ENCODE results near the gene STARD5.
A peak's percentile ranks its signal among the peaks of the same experiment; 100 is the strongest.
"Not testable (repeated sequence)": the region's sequence is repeated elsewhere in the genome, so short reads cannot be mapped to it uniquely, and the experiment has no call there.

STARD5 gene, protein sequence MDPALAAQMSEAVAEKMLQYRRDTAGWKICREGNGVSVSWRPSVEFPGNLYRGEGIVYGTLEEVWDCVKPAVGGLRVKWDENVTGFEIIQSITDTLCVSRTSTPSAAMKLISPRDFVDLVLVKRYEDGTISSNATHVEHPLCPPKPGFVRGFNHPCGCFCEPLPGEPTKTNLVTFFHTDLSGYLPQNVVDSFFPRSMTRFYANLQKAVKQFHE

DNA sequence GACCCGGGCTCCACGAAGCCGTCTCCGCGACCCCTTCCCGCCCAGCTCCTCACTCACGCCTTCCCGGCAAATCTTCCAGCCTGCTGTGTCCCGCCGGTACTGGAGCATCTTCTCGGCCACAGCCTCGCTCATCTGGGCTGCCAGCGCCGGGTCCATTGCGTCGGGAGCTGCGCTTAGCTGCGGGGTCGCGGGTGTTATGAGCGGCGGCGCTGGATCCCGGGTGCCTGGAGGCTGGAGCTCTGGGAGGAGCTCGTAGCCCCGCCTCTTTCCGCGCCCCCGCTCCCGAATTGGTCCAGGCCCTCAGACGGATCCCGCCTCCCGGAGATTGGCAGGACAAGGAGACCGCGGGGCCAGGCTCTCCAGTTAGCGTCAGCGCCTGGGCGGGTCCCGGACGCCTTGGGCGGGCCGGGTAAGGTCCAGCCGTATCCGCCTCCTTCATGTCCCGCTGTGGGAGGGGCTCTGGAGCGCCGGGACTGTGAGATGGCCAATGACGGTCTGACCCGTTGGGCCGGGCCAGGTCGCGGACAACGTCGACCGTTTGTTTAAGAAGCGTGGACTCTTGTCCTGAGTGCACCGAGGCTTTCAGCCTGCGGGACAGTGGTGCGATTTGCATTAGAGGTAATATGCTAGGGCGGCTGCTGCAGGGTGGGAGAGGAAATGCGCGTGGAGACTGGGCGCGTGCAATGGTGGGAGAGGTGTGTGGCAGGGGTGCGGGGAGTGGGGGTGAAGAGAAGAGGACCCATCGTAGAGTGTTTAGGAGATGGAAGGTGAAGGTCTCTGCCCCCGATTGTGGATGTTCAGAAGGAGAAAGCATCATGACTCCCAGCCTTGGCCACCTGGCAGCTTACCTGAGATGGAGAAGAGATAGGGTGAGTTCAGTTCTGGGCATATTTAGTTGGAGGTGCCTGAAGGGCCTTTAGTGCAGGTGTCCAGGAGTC lies at the start of gene STARD5:
STARD5 (minus strand) TSS at position 198 of the 938 bp plus-strand sequence; CDS start at position 156, 42 bp downstream.
- intact Hi-C loops (cut with DNase I): no loop called here
- peak; percentile 95 to 100 (median 99) for DNase-seq

DNA sequence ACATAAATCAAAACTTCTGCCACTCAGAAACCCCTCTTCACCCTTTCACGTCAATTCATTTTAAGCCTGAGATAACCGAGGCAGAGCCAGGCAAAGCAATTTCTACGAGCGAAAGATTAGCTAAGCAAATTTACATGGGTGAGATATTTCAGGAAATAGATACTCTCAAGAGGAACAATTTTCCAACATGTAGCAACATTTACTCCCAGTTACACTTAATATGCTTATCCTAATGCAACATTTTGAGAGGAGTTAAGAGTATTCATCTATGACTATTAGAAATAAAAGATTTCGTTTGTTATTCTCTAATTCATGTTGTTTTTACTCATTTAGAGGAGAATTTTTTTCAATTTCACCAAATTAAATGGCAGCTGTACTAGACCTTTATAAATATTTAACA lies 49.2 kb upstream of the STARD5 start:
- no peak for DNase-seq
- intact Hi-C loops (cut with DNase I): no loop called here

DNA sequence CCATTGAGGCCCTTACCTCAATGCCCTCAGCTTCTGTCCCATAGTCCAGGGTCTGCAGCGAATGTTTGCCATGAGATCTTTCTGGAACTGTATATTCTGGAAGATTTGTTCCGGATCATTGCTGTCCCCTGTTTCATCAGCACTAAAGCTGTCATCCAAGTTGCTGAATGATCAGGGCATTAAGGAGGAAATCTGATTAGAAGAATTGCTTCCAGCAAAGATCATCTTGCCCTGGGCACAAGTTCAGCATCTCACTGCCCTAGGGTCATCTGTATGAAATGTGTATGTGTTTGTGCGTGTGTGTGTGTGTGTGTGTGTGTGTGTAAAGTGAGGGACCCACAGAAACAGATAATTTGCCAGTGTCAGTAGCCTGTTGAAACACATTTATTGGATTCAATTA lies 48.6 kb upstream of the STARD5 start:
- intact Hi-C loops (cut with DNase I): no loop called here
- DNase-seq: no peak

DNA sequence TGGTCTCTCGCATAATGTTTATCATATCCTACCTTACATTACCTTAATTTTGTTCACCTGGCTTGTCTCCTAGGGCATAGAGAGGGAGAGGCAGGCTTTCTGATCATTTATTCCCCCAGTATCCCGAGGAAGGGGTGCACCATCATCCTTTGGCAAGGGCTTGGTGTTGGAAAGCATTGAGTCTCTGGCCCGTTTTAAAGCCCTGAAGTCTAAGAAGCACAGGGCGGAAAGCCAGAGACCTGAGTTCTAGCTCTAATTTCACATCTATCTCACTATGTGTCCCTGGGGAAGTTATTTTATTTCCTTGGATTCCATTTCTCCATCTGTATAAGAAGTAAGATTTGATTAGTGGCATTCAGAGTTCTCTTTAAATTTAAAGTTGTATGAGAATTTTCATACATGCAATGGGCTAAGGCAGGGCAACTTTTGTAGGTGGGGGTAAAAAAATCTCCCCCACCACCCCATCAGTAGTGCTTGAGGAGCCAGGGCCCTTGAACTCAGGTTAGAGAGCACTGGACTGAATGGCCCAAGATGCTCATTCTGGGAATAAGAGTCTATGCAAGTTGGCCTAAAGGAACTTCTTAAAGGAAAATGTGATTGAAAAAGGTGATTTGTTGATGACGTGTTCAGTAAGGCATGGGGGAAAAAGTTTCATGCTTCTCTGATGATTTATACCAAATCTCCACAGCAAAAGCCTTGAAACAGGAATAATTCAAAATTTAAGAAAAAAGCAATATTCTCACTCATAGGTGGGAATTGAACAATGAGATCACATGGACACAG lies 40.0 kb upstream of the STARD5 start:
- DNase-seq: no peak
- intact Hi-C loops (cut with DNase I): no loop called here

DNA sequence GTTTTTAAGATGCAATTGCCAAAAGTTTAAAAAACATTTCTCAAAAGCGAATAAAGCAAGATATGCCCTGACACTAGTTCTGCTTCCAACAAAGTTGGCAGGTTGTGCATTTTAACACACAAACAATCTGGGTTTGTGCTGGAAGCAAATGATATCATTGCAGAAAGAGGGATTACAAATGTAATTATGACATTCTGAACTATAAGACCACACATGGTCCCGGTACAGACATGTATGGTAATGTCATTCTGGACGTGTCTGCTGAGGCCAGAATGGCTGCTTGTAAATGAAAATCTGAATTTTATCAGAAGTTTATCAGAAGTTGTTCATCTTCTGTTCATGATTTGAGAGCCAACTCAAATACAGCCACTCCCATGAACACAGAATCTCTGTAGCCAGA lies 39.3 kb upstream of the STARD5 start:
- intact Hi-C loops (cut with DNase I): no loop called here

DNA sequence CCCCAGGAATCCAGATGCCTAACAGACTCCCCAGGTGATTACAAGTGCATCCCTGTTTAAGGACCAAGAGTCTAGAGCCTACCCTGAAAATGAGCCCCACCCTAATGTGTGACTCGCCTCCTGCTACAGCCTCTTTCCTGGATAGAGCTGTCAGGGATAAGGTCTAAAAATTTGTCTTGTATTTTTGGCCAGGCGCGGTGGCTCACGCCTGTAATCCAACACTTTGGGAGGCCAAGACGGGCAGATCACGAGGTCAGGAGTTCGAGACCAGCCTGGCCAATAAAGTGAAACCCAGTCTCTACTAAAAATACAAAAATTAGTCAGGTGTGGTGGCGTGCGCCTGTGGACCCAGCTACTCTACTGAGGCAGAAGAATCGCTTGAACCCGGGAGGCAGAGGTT lies 38.8 kb upstream of the STARD5 start:
- DNase-seq: no peak
- intact Hi-C loops (cut with DNase I): no loop called here

More for the DNA sequence above, 39.3 kb upstream of the STARD5 start:
- no peak for DNase-seq

DNA sequence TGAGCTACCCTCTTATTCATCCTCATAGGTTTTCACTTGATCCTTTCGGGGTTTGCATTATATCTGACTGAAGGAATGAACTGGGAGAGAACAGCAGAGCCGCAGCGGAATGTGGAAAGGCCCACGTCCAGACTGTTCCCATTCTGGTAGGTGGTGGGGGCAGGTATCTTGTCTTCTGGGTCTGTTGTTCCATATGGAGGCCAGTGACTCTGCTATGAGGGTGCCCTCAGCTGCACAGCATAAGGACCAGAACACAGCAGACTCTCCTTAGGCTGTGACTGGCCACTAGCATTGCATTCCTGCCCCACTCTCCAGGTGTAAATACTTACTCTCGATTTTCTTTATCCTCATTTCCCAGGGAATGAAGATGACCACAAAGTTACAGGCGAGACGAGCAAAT lies 38.0 kb upstream of the STARD5 start:
- intact Hi-C loops (cut with DNase I): no loop called here
- no peak for DNase-seq

DNA sequence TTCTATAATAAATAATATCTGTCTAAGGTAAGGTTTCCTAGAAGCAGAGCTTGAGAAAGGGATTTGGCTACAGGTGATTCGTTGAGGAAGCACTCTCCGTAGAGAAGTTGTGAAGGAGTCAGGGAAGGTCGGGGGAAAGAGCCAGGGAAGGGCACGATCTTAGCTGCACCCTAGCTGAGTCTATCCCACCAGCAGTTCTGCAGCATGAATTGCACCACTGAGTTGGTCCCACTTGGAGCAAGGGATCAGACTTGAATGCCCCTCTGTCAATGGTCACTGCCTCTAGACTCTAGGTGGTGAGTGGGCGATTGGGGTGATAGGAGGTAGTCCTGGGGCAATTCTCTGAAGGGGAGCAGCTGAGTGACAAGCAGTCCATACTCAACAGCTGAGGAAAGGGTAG lies 36.5 kb upstream of the STARD5 start:
- intact Hi-C loops (cut with DNase I): no loop called here
- DNase-seq: no peak

DNA sequence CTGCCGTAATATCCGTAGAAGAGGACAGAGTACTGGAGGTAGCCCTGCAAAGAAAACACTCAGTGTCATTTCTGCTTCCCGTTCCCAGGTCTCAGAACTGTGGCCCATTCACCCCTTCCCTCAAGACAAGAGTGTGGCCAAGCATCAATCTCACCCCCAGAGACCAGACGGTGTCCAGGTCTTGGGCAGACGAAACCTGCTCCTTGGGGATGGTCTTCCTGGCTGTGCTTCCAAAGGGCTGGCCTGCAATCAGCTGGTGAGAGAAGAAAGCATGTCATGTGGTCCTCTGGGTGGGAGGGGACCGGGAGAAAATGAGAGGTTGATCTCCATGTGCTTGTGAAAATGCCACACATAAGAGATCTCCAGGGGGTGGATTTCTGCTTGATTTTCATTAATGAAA lies 34.3 kb upstream of the STARD5 start:
- no peak for DNase-seq
- intact Hi-C loops (cut with DNase I): no loop called here

DNA sequence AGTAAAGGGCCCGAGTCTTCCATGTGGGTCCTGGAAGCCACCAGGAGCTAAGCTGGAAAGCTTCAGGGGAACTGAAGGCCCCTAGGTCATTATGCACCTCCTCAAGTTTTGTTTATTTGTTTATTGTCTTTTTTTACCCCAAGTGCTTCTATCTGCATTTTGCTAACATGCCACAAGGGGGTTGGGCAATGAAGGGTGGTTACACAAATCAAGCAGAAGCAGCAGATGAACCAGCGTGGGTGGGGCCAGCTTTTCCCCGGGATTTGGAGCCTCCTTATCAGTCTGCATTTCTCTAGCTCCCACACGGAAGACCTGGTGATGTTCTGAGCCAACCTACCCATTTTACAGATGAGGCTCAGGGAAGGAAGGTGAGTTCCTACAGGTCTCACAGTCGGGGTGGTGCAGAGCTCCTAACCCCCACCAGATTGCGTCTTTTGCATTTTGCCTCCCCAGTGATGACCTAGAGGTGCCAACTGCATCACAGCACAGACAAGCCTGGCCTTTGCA lies 33.3 kb upstream of the STARD5 start:
- intact Hi-C loops (cut with DNase I): no loop called here

DNA sequence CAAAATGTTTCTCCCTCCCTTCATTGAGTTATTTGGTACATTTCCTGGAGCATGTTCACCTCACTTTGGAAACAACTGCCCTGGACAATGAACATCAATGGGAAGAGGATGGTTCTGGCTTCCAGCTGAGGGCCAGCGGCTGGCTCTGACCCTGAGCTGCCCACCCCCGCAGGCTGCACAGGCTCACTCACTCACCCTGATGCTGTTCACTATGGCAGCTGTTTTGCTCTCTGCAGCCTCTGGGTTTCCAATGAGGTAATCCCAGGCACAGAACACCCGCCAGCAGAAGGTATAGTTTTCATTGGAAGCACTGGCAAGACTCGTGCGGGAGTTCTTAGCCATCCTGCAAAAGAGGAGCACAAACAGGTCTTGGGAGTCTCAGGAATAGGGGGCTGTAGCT lies 32.3 kb upstream of the STARD5 start:
- no peak for DNase-seq
- intact Hi-C loops (cut with DNase I): no loop called here

More for the DNA sequence above, 33.3 kb upstream of the STARD5 start:
- DNase-seq: no peak

DNA sequence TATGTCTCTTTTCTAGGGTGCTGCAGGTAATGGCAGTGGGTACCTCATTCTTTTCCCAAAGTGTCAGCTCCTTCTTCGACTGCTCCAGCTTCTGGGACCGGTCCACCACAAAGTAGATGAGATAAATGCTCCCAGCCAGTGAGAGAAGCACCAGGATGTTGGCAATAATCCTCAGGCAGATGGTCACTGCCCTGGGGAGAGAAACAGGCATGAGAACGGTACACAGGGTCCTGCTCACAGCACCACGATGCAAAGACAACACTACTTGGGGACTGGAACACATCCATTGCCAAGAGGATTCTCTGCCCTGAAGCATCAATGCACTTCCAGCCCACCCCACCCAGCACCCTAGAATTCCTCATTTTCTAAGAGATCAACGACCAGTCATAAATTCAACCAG lies 27.7 kb upstream of the STARD5 start:
- no peak for DNase-seq
- intact Hi-C loops (cut with DNase I): no loop called here

DNA sequence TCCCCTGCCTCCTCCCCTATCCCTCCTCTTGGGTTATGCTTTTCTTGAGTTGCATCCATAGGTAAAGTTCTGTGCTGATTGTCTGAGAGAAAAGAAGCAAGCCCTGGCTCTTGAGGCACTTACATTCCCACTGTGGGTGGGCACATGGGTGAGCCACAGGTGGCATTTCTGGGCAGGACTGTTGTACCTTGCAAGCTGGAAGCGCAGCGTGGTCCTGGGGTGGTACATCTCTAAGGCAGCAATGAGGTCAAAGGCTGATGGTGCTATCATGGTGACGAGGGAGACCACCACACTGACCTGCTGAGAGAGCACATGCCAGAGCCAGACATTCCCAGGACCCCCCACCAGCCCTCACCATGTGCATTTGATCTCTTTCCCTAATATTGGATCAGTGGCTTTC lies 25.3 kb upstream of the STARD5 start:
- no peak for DNase-seq
- intact Hi-C loops (cut with DNase I): no loop called here

DNA sequence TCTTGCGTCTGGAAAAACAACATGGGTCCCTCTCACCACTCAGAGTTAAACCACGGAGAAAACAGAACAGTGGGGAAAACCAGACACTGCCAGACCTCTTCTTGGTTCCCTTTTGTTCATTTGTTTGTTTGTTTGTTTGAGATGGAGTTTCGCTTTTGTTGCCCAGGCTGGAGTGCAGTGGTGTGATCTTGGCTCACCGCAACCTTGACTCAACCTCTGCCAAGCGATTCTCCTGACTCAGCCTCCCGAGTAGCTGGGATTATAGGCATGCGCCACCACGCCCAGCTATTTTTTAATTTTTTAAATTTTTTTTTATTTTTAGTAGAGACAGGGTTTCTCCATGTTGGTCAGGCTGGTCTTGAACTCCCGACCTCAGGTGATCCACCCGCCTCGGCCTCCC lies 24.8 kb upstream of the STARD5 start:
- intact Hi-C loops (cut with DNase I); DNase-seq: not testable (repeated sequence)

DNA sequence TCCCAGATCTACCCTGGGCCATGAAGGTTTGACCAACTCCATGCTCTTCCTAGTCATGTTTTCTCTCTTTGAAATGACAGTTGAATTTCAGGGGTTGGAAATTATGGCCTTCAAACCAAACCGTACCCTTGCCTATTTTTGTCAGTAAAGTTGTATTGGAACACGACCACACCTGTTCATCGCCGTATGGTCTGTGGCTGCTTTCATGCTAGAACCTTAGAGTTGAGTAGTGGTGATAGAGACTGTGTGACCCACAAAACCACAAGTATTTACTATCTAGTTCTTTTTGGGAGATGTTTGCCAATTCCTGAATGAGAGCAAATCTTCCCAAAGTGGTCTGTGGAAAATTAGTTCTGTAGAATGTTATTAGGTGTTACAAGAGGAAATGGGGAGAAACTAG lies 24.0 kb upstream of the STARD5 start:
- intact Hi-C loops (cut with DNase I): no loop called here

DNA sequence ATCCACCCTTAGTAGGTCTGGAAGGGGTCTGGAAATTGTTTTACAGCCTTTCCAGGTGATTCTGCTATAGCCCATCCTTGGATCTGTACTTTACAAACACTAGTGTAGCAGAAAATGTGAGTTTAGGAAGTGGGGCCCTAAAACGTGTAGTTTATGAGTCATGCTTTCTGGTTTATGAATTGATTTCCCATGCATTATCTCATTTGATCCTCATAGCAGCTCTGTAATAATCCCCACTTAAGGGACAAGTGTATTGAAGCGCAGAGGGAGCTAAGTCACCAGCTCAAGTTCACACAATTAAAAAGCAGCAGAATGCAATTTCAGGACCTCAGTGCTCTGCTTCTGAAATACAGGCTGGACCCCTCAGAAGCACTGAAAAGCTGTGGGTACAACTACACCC lies 22.7 kb upstream of the STARD5 start:
- intact Hi-C loops (cut with DNase I): no loop called here
- DNase-seq: no peak

More for the DNA sequence above, 24.0 kb upstream of the STARD5 start:
- DNase-seq: no peak

DNA sequence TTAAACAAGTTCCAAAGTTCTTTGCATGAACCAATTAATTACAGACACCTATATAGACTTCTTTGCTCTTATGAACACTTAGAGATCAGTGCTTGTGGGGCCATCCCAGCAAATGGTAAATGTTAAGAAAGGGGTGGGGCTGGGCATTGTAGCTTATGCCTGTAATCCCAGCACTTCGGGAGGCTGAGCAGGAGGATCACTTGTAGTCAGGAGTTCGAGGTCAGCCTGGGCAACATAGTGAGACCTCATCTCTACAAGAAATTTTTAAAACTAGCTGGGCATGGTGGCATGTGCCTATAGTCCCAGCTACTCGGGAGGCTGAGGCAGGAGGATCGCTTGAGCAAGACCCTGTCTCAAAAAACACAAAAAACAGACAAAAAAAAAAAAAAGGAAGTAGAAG lies 19.4 kb upstream of the STARD5 start:
- intact Hi-C loops (cut with DNase I): no loop called here
- no peak for DNase-seq

DNA sequence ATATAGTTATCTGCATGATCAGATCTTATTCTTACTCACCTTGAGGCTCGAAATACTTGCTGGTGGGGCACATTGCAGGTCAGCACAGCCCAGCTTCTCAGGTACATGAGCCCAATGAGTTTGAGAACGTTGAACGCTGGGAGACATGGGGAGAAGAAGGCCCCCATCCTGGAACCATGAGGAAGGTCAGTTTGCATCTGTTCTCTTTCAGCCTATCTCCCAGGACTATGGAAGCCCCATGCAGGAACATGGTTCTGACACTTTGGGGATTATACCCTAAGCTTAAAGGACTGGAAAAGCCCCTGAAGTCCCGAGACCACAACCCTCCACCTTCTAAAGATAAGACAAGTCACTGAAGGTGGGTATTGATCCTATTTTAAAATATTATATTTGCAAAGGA lies 17.4 kb upstream of the STARD5 start:
- DNase-seq: peak in 1 of 42 donors; percentile 13
- intact Hi-C loops (cut with DNase I): no loop called here

DNA sequence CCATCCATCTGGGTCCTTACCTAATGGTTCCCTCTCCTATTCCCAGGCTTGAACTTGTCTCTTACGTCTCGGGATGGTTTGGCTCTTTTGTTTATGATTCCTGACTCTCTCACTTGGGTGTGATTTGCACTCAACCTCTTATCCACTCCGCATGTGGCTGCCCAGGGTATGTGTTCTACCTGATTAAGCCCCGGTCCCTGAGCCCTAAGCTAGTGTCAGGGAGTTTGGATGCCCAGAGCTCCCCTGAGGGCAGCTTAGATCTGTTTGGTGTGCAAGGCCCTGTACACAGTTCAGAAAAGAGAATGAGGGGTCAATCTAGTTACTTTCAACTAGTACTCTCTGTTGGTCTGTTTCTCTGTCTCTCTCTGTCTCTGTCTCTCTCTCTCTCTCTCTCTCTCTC lies 15.9 kb upstream of the STARD5 start:
- peak in 1 of 42 donors; percentile 3 for DNase-seq
- intact Hi-C loops (cut with DNase I): no loop called here

DNA sequence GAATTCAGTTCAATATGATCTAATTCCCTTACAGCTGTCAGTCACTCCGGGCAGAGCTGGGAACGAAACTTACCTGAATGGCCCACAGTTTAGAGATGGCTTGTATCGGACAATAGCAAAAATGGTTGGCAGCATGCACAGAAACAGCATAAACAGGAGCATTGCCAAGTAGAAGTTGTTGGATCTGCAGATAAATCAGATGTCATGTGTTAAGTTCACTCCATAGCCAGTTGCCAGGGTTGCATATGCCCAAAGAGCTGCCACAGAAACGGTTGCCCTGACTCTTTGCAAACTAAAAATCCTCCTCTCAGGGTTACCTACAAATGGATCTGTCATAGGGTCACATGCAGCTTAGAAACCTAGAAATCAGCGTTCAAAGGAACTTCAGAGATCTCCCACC lies 15.4 kb upstream of the STARD5 start:
- DNase-seq: peak in 1 of 42 donors; percentile 16
- intact Hi-C loops (cut with DNase I): no loop called here

Measured in head of caudate nucleus (tissue), 42 donors.